ENCODE data around the gene CCR2.

DNA sequence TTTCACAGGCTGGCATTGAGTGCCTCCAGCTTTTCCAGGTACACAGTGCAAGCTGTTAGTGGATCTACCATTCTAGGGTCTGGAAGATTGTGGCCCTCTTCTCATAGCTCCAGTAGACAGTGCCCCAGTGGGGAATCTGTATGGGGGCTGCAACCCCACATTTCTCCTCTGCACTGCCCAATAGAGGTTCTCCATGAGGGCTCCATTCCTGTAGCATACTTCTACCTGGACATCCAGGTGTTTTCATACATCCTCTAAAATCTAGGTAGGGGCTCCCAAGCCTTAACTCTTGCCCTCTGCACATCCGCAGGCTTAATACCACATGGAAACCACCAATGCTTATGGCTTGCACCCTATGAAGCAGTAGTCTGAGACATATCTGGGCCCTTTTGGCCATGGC lies 15.1 kb upstream of the CCR2 start:
- TF ChIP-seq, protein P1, sequence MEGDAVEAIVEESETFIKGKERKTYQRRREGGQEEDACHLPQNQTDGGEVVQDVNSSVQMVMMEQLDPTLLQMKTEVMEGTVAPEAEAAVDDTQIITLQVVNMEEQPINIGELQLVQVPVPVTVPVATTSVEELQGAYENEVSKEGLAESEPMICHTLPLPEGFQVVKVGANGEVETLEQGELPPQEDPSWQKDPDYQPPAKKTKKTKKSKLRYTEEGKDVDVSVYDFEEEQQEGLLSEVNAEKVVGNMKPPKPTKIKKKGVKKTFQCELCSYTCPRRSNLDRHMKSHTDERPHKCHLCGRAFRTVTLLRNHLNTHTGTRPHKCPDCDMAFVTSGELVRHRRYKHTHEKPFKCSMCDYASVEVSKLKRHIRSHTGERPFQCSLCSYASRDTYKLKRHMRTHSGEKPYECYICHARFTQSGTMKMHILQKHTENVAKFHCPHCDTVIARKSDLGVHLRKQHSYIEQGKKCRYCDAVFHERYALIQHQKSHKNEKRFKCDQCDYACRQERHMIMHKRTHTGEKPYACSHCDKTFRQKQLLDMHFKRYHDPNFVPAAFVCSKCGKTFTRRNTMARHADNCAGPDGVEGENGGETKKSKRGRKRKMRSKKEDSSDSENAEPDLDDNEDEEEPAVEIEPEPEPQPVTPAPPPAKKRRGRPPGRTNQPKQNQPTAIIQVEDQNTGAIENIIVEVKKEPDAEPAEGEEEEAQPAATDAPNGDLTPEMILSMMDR (IDR thresholded peaks at IDR 0.05) = no peak
- TF ChIP-seq POLR2A (IDR thresholded peaks at IDR 0.05) = no peak
